HepG2 (cell line): ENCODE measurements around the gene RNF123. TPM values are rescaled to one million over a fixed set of nuclear protein-coding genes. Genes with fewer than 3 reads are reported as not detected.
A peak's percentile ranks its signal among the peaks of the same experiment; 100 is the strongest.
"Not testable (repeated sequence)": the region's sequence is repeated elsewhere in the genome, so short reads cannot be mapped to it uniquely, and the experiment has no call there.

ENCODE experiments used
- ATAC-seq: fragments of 200-7000 bp; cut with Tn5 transposase; 3 replicates; pipeline ENCODE4 v1.9.1; 2020; ENCODE audit warnings: mild to moderate bottlenecking, moderate library complexity
- BruUV-seq: library from RNA; stranded (reverse); fragments of 400-500 nt; replicated peaks from 2 replicates; lab custom pipeline; 2021; lab: Mats Ljungman, UMichigan
- CTCF ChIA-PET: fragments of 300-600 bp; formaldehyde crosslinking; extraction: SDS; loops from one replicate; lab custom pipeline; 2021; ENCODE audit warnings: low total read pairs, inconsistent platforms, low intra/inter-chr PET ratio; lab: Yijun Ruan, JAX
- POLR2A ChIA-PET: fragments of 350-600 bp; sonication (Branson Sonifier 250); formaldehyde crosslinking; loops from one replicate; lab custom pipeline; 2020; ENCODE audit warnings: antibody characterized with exemption, inconsistent platforms; lab: Yijun Ruan, JAX
- DNase-seq: peaks from one replicate; pipeline ENCODE4 v3.0.0-alpha.2; 2015; ENCODE audit warnings: low spot score
- FAIRE-seq: peaks from 3 replicates; lab custom pipeline; 2011; peaks lifted over from hg19 to GRCh38; lab: Jason Lieb, UNC
- H2AFZ ChIP-seq: one replicate; pipeline ENCODE4 v1.6.1; 2011; ENCODE audit warnings: low read length, inconsistent platforms
- H3K27ac ChIP-seq: fragments of 300-600 bp; 3 replicates; pipeline ENCODE4 v1.8.0; 2011; ENCODE audit warnings: mixed run types, mild to moderate bottlenecking, mixed read lengths, low read length, inconsistent platforms; ENCODE audit not compliant: insufficient read depth; ENCODE audit errors: extremely low read length
- H3K27me3 ChIP-seq, 2 experiments: fragments of 200-600 bp in 1 of 2; 2 replicates in 1 of 2; 3 replicates in 1 of 2; pipeline versions ENCODE4 v1.6.0 to v1.8.0; 2011; ENCODE audit warnings: low read length in 2 of 2, mild to moderate bottlenecking in 2 of 2, moderate library complexity in 2 of 2, inconsistent platforms in 1 of 2; ENCODE audit not compliant: insufficient read depth in 2 of 2, control insufficient read depth in 1 of 2
- H3K36me3 ChIP-seq, 2 experiments: fragments of 200-600 bp in 1 of 2; replicated peaks in 1 of 2; 2 replicates in 1 of 2; 3 replicates in 1 of 2; pipeline versions ENCODE4 v1.5.1 to v1.8.0; 2011; ENCODE audit warnings: low read length in 2 of 2, inconsistent platforms in 1 of 2; ENCODE audit not compliant: insufficient read depth in 2 of 2, control insufficient read depth in 1 of 2
- H3K4me1 ChIP-seq: 2 replicates; pipeline ENCODE4 v1.5.1; 2012; ENCODE audit warnings: low read length, inconsistent platforms; ENCODE audit not compliant: insufficient read depth
- H3K4me2 ChIP-seq: 2 replicates; pipeline ENCODE4 v1.6.0; 2011; ENCODE audit warnings: low read depth, low read length, inconsistent platforms
- H3K4me3 ChIP-seq, 3 experiments: fragments of 200-600 bp in 1 of 3; sonication (generic), shearing (Covaris generic) in 1 of 3; replicated peaks in 1 of 3; 2 replicates each; pipeline ENCODE4 v1.5.1; 2011 to 2016; ENCODE audit warnings: low read length in 3 of 3, inconsistent platforms in 2 of 3, low read depth in 2 of 3, mild to moderate bottlenecking in 2 of 3, control low read depth in 1 of 3, mixed read lengths in 1 of 3; ENCODE audit not compliant: insufficient read depth in 1 of 3
- H3K79me2 ChIP-seq: one replicate; pipeline ENCODE4 v1.6.1; 2011; ENCODE audit warnings: low read length, inconsistent platforms; ENCODE audit not compliant: insufficient read depth
- H3K9ac ChIP-seq: 2 replicates; pipeline ENCODE4 v1.6.0; 2011; ENCODE audit warnings: mild to moderate bottlenecking, low read depth, low read length, inconsistent platforms; ENCODE audit not compliant: insufficient read depth
- H3K9me3 ChIP-seq: 2 replicates; pipeline ENCODE4 v1.5.1; 2012; ENCODE audit warnings: mild to moderate bottlenecking, low read length
- H4K20me1 ChIP-seq: 2 replicates; pipeline ENCODE4 v1.6.0; 2011; ENCODE audit warnings: inconsistent platforms, mild to moderate bottlenecking, low read length, moderate library complexity; ENCODE audit not compliant: insufficient read depth
- CTCF ChIP-seq: sonication (generic); formaldehyde crosslinking; IDR thresholded peaks from 2 replicates; pipeline ENCODE4 v1.5.0; 2020; ENCODE audit warnings: mild to moderate bottlenecking, missing genetic modification reagents, moderate library complexity
- HNF4A ChIP-seq: sonication (generic); formaldehyde crosslinking; IDR thresholded peaks from 2 replicates; pipeline ENCODE4 v1.4.0; 2020; ENCODE audit warnings: missing genetic modification reagents
- MED1 ChIP-seq: sonication (generic); formaldehyde crosslinking; IDR thresholded peaks from 2 replicates; pipeline ENCODE4 v1.4.0; 2020; ENCODE audit warnings: missing genetic modification reagents
- MTA1 ChIP-seq: sonication (generic); formaldehyde crosslinking; IDR thresholded peaks from 2 replicates; pipeline ENCODE4 v1.4.0; 2020; ENCODE audit warnings: missing genetic modification reagents, mild to moderate bottlenecking, borderline replicate concordance
- NR2C2 ChIP-seq: sonication (generic); formaldehyde crosslinking; IDR thresholded peaks from 2 replicates; pipeline ENCODE4 v1.4.0; 2020; ENCODE audit warnings: missing genetic modification reagents, mild to moderate bottlenecking, moderate library complexity, borderline replicate concordance
- NR2F6 ChIP-seq, 2 experiments: IDR thresholded peaks; 2 replicates each; pipeline ENCODE4 v1.6.1; 2016; ENCODE audit warnings: antibody characterized with exemption in 1 of 2, mild to moderate bottlenecking in 1 of 2
- PATZ1 ChIP-seq: sonication (generic); formaldehyde crosslinking; IDR thresholded peaks from 2 replicates; pipeline ENCODE4 v1.4.0; 2020; ENCODE audit warnings: missing genetic modification reagents
- POLR2A ChIP-seq, 2 experiments: IDR thresholded peaks; 2 replicates each; pipeline ENCODE4 v1.6.1; 2011; ENCODE audit warnings: low read depth in 2 of 2, low read length in 2 of 2, mild to moderate bottlenecking in 1 of 2, moderate library complexity in 1 of 2; ENCODE audit not compliant: insufficient read depth in 1 of 2
- RARA ChIP-seq: IDR thresholded peaks from 2 replicates; pipeline ENCODE4 v1.6.1; 2016; ENCODE audit warnings: missing genetic modification reagents, missing compliant biosample characterization
- THRA ChIP-seq: sonication (generic); formaldehyde crosslinking; IDR thresholded peaks from 2 replicates; pipeline ENCODE4 v1.4.0; 2020; ENCODE audit warnings: missing genetic modification reagents, borderline replicate concordance
- ZBTB7A ChIP-seq: sonication (generic); formaldehyde crosslinking; IDR thresholded peaks from 2 replicates; pipeline ENCODE4 v1.8.0; 2022; ENCODE audit warnings: mild to moderate bottlenecking, missing genetic modification reagents
- ZFX ChIP-seq: sonication (generic); formaldehyde crosslinking; IDR thresholded peaks from 2 replicates; pipeline ENCODE4 v1.4.0; 2020; ENCODE audit warnings: mild to moderate bottlenecking, low read depth, missing genetic modification reagents, moderate library complexity
- ZNF451 ChIP-seq: sonication (generic); formaldehyde crosslinking; IDR thresholded peaks from 2 replicates; pipeline ENCODE4 v1.5.0; 2020; ENCODE audit warnings: mild to moderate bottlenecking, missing genetic modification reagents
- ZNF687 ChIP-seq: sonication (generic); formaldehyde crosslinking; IDR thresholded peaks from 2 replicates; pipeline ENCODE4 v1.5.1; 2020; ENCODE audit warnings: mild to moderate bottlenecking, missing genetic modification reagents, moderate library complexity
- WGBS: methylation state at CpG from one replicate; pipeline ENCODE4 v1.1.6; 2017; ENCODE audit warnings: low lambda C conversion rate; 5-methylcytosine and 5-hydroxymethylcytosine counted together
- in situ Hi-C: cut with HindIII; loops from 2 replicates; pipeline ENCODE4 v1.10.0; 2017; ENCODE audit warnings: low pct_unique_long_range_greater_than_20kb; ENCODE audit not compliant: extremely low pct_ligation_motif_present
- intact Hi-C: fragments of 100-400 bp; cut with micrococcal nuclease; formaldehyde crosslinking; loops from one replicate; pipeline ENCODE4 v1.10.0; 2022; ENCODE audit not compliant: unreplicated experiment
- polyA plus RNA-seq, 8 experiments: library from polyadenylated mRNA; depleted of rRNA in 3 of 8; stranded (reverse) in 7 of 8; unstranded in 1 of 8; fragments of >200 nt; fragmentation: Illumina TruSeq in 4 of 8; extraction: Trizol in 4 of 8; gene quantifications; 2 replicates each; pipeline versions ENCODE4 v1.2.1 to v1.2.3, GENCODE V29; 2011 to 2016; ENCODE audit warnings: low read depth in 4 of 8, missing spikeins in 1 of 8, mixed read lengths in 1 of 8; ENCODE audit not compliant: insufficient read depth in 1 of 8
- total RNA-seq, 5 experiments: library from RNA; depleted of rRNA; stranded (reverse); fragments of >200 nt; fragmentation: Illumina TruSeq; extraction: Trizol; gene quantifications; 2 replicates each; pipeline ENCODE4 v1.2.3, GENCODE V29; 2016; ENCODE audit warnings: low read depth in 1 of 5

RNF123 gene
- total and polyA plus RNA-seq, 2 of the 13 experiments (the other 11 are each of a cell fraction or from before 2014, with no cell fraction given), result 29.9 to 82.2 TPM

- H3K4me3 ChIP-seq; H3K27me3 ChIP-seq; H3K9ac ChIP-seq; in situ Hi-C loops; H4K20me1 ChIP-seq; H2AFZ ChIP-seq; POLR2A ChIA-PET; H3K9me3 ChIP-seq; CTCF ChIA-PET; H3K4me2 ChIP-seq; BruUV-seq; intact Hi-C loops; TF ChIP-seq NR2F6 (IDR thresholded peaks at IDR 0.05): not testable (repeated sequence)
- H3K27ac ChIP-seq, result peak overlapping the region; percentile 67
- DNase-seq (peak; percentile 19), ATAC-seq (peak; percentile 50), FAIRE-seq (peak; percentile 4)
- H3K79me2 ChIP-seq, result peaks cover 14% of the 10 kb centered on the region
- peaks cover 38% of the 10 kb centered on the region for H3K4me1 ChIP-seq
- H3K36me3 ChIP-seq, result peaks cover 28 to 44% of the 10 kb centered on the region in 2 experiments
- 70% methylated on average over 2 of the region's 2 CpGs for WGBS
- peak; percentile 66 for TF ChIP-seq HNF4A
- peak; percentile 45; the same call in 1 of the 2 replicates for TF ChIP-seq THRA
- 0 out of 2 replicates have a peak, but pooled peaks have one; percentile 15 for TF ChIP-seq MTA1
- TF ChIP-seq RARA (CRISPR knock-in tag), result 0 out of 2 replicates have a peak, but pooled peaks have one; percentile 27
- TF ChIP-seq CTCF (CRISPR knock-in tag), result peak; percentile 50
- TF ChIP-seq ZBTB7A (CRISPR knock-in tag), result peak; percentile 24; the same call in 1 of the 2 replicates
- peak; percentile 19; the same call in 1 of the 2 replicates for TF ChIP-seq NR2F6 (CRISPR knock-in tag; IDR thresholded peaks at IDR 0.05)
- peak; percentile 20; the same call in 1 of the 2 replicates for TF ChIP-seq MED1
- peak; percentile 52; the same call in 1 of the 2 replicates for TF ChIP-seq PATZ1
- TF ChIP-seq POLR2A (IDR thresholded peaks at IDR 0.05; ENCODE audit: insufficient read depth in 1 of 2, low read depth in 2 of 2, low read length in 2 of 2), result peak in 1 of 2 experiments; percentile 27; a peak in 1 of 4 replicates
- TF ChIP-seq ZFX (CRISPR knock-in tag), result 0 out of 2 replicates have a peak, but pooled peaks have one; percentile 18
- TF ChIP-seq NR2C2 (CRISPR knock-in tag), result 0 out of 2 replicates have a peak, but pooled peaks have one; percentile 38
- TF ChIP-seq ZNF451, result 0 out of 2 replicates have a peak, but pooled peaks have one; percentile 34
- peak; percentile 63 for TF ChIP-seq ZNF687
These were observed 4.9 kb upstream of the RNF123 start for GRCh38 chr3:49684453-49684852.
